CD4-positive, alpha-beta T cell treated with Interleukin-15 for 1 hour (primary cell): ENCODE data around the gene UQCC5.
"Not testable (repeated sequence)": the region's sequence is repeated elsewhere in the genome, so short reads cannot be mapped to it uniquely, and the experiment has no call there.

ENCODE experiments used
- DNase-seq: peaks from one replicate; pipeline ENCODE4 v3.0.0-alpha.2; 2020

UQCC5 gene

DNA sequence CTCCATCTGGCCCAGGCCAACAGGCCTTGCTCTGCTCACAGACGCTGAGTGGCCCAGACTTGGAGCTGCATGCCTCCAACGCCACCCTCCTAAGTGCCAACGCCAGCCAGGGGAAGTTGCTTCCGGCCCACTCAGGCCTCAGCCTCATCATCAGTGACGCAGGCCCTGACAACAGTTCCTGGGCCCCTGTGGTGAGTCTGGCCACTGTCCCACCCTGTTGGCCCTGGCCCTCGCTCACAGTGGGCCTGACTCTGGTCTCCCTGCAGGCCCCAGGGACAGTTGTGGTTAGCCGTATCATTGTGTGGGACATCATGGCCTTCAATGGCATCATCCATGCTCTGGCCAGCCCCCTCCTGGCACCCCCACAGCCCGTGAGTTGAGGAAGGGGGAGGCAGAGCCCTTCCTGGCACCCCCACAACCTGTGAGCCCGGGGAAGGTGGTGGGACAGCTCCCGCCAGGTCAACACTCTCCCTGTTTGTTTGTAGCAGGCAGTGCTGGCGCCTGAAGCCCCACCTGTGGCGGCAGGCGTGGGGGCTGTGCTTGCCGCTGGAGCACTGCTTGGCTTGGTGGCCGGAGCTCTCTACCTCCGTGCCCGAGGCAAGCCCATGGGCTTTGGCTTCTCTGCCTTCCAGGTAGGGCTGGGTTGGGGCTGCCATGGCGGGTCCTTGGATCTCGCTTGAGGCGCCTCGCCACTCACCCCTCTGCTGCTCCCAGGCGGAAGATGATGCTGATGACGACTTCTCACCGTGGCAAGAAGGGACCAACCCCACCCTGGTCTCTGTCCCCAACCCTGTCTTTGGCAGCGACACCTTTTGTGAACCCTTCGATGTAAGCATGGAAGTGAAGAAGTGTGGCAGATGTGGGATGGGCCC, 12.8 kb upstream of the UQCC5 start:
- DNase-seq = no peak

DNA sequence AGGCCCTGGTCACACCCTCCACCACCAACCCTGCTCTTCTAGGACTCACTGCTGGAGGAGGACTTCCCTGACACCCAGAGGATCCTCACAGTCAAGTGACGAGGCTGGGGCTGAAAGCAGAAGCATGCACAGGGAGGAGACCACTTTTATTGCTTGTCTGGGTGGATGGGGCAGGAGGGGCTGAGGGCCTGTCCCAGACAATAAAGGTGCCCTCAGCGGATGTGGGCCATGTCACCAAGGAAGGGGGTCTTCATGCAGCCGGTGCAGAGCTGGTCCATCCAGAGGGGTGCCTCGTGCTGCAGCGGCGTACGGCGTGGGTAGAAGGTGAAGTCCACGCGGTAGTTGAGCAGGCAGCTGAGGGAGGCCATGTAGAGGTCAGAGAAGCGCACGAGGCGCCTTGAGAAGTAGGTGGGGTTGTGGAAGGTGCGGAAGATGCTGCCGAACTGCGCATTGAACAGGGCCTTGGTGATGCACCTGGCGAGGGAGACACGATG, 12.1 kb upstream of the UQCC5 start:
- no peak for DNase-seq

- no peak for DNase-seq
Observed at GRCh38 chr3:52524752-52525679, 11.4 kb upstream of the UQCC5 start.

DNA sequence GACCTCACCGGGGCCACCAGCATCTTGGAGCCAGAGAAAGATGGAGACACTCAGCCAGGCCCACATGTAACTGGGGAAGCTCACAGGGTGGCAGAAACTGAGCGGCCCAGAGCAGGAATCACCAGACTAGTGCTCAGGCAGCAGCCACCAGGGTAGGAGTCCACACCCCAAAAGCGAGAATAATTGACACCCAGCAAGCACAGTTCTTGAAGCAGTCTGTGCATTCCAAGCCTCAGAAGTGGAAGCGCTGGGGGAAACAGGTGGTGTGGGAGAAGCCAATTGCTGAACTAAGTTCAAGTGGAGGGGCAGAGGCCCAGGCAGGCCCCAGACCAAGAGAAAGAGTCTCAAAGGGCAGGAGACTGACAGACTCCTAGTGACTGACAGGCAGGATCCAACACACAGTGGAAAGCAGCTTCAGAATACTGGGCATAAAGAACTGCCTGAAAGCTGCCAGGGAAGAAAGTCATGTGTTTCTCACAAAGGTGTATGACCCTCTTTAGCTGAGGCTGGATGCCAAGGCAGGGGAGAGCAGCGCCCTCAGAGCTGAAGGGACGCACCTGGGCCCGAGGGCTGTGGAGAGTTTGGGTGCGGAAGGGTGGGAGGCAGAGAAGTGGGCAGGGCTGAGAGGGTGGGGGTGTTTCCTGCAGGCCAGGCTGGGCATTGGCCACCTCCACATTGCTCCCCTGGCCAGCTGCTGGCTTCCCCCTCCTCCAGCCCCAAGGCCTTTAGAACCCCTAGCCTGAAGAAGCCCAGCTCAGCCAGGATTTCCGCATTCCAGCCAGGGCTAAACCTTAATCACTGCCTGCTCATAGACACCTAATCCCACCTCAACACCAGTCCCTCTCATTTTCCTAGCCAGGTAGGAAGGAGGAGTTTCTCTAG, 10.5 kb upstream of the UQCC5 start:
- DNase-seq = no peak

GRCh38 chr3:52526671-52527038, 9.8 kb upstream of the UQCC5 start:
- DNase-seq = not testable (repeated sequence)

- DNase-seq = peak; percentile 9
Observed at GRCh38 chr3:52527039-52527731, 9.2 kb upstream of the UQCC5 start.

DNA sequence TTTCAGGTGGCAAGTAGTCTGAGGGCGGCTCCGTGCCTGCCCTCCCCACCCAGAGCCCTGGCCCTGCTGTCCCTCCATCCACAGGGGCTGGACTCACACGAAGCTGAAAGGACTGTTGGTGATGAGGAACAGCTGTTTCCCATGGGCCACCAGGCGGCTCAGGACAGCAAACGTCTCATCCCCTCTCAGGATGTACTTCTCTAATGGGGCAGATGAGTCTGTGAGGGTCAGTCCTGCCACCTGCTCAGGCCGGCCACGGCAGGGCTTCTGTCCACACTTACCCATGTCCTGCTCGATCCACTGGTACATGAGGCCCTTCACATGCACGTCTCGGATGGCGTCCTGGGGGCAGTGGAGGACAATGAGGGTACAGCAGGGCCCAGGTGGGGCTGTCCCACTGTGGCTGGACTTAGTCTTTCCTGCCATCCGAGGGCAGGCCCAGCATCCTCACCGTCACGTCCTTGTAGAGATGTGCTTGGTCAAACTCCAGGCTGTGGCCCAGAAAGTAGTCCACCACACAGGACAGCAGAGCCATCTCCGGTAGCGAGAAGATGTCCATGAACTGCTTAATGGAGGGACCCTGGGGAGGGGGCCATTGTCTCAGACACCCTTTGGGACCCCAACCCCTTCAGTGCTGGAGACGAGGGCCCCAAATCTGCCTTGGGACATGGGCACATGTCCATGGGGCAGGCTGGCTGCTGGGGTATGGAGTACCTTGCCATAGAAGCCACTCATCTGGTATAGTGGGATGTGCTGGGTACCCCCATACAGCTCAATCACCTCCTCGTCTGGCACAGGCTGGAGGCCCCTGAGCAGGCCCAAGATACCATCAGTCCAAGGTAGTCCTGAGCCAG, 8.4 kb upstream of the UQCC5 start:
- DNase-seq = peak; percentile 10

DNA sequence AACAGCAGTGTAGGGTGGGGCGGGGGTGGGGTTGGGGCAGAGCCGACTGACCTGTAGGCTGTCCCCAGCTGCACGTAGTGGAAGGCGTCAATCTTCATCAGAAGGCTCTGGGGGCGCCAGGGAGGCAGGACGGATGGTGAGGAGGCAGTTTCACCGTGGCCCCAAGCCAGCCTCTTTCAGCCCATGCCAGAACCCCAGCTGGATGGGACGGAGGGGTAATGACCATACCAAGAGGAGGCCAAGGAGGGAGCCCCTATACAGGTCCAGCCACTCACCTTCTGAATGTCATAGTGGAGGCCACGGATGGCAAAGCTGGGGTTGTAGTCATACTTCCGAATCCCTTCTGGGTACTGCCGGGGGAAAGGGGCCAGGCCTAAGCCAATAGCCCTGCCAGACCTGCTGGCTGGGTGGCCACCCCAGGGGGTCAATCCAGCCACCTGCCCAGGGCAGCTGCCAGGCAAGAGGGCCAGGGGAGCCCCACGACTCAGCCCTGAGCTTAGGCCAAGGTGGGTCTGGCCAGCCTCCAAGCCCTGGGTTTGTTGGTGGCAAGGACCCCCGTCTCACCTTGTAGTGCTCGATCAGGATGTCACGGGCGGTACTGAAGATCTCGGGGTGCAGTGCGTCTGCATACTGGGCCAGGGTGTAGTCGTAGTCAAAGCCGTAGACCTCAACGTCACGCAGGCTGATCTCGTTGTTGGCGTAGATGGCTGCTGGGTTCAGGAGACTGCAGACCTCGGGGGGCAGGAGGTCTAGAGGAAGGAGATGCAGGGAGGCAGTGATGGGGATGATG, 7.6 kb upstream of the UQCC5 start:
- DNase-seq = peak; percentile 15

DNA sequence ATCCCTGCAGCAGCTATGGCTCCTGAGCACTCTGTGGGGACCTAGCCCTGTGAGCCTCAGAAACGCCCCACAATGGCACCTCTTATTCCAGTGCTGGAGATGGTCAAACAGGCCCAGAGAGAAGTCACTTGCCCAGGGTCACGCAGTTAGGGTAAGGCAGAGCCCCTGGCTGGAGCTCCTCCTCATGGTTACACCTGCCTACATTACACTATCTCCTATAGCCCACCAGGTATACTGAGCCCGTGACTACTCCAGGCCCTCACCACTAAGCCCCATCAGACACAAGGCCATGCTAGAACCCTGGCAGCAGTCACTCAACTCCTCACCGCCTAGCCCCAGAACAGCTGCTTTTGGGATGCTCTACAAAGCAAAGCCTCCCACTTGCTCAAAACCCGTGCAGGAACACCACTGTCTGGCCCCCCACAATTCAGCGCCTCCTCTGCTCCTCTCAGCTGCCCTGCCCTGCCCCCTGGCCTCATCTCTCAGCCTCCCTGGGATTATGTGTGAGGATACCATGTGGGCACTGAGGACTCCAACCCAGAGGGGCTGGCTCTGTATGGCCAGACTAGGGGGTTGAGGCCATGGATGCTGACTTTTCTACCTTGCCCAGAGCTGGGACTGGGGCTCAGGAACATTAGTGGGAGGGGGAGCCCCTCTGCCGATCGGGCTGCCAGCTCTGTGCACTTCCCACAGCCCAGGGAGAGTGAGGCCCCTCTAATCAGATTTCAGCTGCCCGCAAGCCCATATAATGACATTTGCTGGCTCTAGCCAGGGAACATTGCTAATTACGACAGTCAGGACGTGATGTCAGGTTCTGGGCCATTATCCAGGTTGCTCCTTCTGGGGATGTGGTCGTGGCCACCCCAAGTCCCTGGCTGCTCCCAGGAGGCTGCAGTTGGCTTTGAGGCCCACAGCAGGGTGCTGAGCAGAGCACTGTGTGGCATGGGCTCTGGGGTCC, 6.8 kb upstream of the UQCC5 start:
- DNase-seq = peak; percentile 15

GRCh38 chr3:52530918-52531826, 5.2 kb upstream of the UQCC5 start:
- peak; percentile 9 for DNase-seq

DNA sequence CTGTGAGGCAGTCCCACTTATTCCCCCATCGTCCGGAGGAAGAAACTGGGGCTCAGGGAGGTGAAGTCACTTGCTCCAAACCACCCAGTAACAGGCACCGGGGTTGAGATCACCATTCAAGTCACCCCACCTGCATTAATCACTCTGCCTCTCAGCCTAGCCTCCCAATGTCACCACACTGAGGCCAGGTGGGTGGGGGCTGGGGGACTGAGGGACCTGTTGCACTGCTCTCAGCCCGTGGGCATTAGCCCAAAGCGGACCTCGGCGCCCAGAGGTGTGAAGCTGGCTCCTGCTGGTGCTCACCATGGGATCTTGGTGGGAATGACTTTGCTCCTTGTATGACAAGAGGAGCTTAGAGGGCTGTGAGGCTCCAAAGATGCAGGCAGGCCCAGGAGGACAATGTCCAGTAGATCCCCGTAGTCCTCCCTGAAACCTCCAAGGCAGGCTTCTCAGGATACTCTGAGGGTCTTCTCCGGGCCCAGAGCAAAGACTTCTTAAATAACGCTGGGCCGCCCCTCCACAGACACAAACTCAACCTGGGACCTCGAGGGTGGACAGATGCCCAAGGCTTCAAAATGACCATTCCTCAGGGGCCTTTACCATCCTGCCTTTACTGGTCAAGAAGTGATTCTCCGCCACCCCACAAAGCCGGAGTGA, 4.4 kb upstream of the UQCC5 start:
- DNase-seq = peak; percentile 15

DNA sequence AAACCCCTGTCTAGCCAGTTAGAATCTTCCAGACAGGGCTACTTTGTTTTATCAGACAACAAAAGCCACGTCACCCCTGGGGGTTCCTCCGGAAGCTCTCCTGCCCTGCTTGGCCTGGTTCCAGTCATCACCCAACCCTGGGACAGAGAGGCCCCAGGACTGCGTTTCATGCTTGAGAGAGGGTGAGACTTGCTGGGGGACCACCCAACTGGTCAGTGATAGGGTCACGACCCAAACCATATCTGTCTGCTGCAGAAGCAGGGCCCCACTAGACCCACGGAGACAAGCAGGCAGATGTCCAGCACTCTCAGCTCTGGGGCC, 3.9 kb upstream of the UQCC5 start:
- DNase-seq = peak; percentile 47

GRCh38 chr3:52532838-52533622, 3.4 kb upstream of the UQCC5 start:
- peak; percentile 16 for DNase-seq

- peak; percentile 70 for DNase-seq
Observed at GRCh38 chr3:52533623-52534280, 2.7 kb upstream of the UQCC5 start, which contains the start of gene NT5DC2. Gene NT5DC2, minus strand, starts transcription at chr3:52533857. Its CDS starts 120 bp downstream, at chr3:52533737.

DNA sequence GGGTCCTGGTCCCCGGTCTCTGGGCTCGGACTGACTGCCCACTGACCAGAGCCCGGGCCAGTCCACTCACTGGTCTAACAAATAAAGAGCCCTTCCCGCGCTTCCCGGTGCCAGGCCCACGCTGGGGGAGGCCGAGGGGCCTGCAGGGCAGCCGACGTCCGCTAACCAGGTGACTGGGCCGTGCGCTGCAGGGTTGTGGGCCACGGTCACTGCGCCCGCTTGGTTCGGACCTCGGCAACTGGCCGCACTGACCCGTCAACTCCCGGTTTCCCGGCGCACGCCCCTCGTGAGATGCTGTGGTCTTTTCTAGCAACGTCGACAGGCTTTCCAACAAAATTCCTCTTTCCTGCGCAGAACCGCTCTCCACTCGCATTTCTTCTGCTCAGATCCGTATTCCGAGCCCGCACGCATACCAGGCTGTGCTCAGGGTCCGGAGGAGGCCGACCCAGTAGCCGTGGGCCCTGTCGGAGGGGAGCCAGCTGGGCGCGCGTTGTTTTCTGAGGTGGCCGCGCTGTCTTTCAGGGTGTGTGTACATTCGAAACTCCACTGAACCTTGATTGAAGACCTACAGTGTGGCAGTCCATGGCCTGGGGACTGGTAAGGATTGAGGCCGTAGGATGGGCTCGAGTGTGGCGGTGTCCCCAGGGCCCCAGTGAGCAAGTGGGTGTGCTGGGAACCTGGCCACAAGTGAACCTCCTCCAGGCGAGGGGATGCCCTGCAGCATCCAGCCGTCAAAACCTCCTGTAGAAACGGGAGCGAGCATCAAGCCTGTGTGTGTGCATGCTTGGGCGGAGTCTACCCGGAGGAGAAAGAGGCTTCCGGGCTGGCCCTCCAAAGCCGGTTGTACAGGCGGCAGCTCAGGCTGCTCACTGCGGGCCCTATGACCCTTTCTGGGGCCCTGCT, 1.9 kb upstream of the UQCC5 start:
- peak; percentile 12 for DNase-seq
